HepG2 (cell line): ENCODE measurements around the gene SDC3. TPM values are rescaled to one million over a fixed set of nuclear protein-coding genes. Genes with fewer than 3 reads are reported as not detected.
A peak's percentile ranks its signal among the peaks of the same experiment; 100 is the strongest.

Experiments used
- ATAC-seq: fragments of 200-7000 bp; cut with Tn5 transposase; 3 replicates; pipeline ENCODE4 v1.9.1; 2020; ENCODE audit warnings: mild to moderate bottlenecking, moderate library complexity
- BruUV-seq: library from RNA; stranded (reverse); fragments of 400-500 nt; replicated peaks from 2 replicates; lab custom pipeline; 2021; lab: Mats Ljungman, UMichigan
- CTCF ChIA-PET: fragments of 300-600 bp; formaldehyde crosslinking; extraction: SDS; loops from one replicate; lab custom pipeline; 2021; ENCODE audit warnings: low total read pairs, inconsistent platforms, low intra/inter-chr PET ratio; lab: Yijun Ruan, JAX
- POLR2A ChIA-PET: fragments of 350-600 bp; sonication (Branson Sonifier 250); formaldehyde crosslinking; loops from one replicate; lab custom pipeline; 2020; ENCODE audit warnings: antibody characterized with exemption, inconsistent platforms; lab: Yijun Ruan, JAX
- DNase-seq: peaks from one replicate; pipeline ENCODE4 v3.0.0-alpha.2; 2015; ENCODE audit warnings: low spot score
- FAIRE-seq: peaks from 3 replicates; lab custom pipeline; 2011; peaks lifted over from hg19 to GRCh38; lab: Jason Lieb, UNC
- H2AFZ ChIP-seq: one replicate; pipeline ENCODE4 v1.6.1; 2011; ENCODE audit warnings: low read length, inconsistent platforms
- H3K27ac ChIP-seq: fragments of 300-600 bp; 3 replicates; pipeline ENCODE4 v1.8.0; 2011; ENCODE audit warnings: mixed run types, mild to moderate bottlenecking, mixed read lengths, low read length, inconsistent platforms; ENCODE audit not compliant: insufficient read depth; ENCODE audit errors: extremely low read length
- H3K27me3 ChIP-seq, 2 experiments: fragments of 200-600 bp in 1 of 2; 2 replicates in 1 of 2; 3 replicates in 1 of 2; pipeline versions ENCODE4 v1.6.0 to v1.8.0; 2011; ENCODE audit warnings: low read length in 2 of 2, mild to moderate bottlenecking in 2 of 2, moderate library complexity in 2 of 2, inconsistent platforms in 1 of 2; ENCODE audit not compliant: insufficient read depth in 2 of 2, control insufficient read depth in 1 of 2
- H3K36me3 ChIP-seq, 2 experiments: fragments of 200-600 bp in 1 of 2; replicated peaks in 1 of 2; 2 replicates in 1 of 2; 3 replicates in 1 of 2; pipeline versions ENCODE4 v1.5.1 to v1.8.0; 2011; ENCODE audit warnings: low read length in 2 of 2, inconsistent platforms in 1 of 2; ENCODE audit not compliant: insufficient read depth in 2 of 2, control insufficient read depth in 1 of 2
- H3K4me1 ChIP-seq: 2 replicates; pipeline ENCODE4 v1.5.1; 2012; ENCODE audit warnings: low read length, inconsistent platforms; ENCODE audit not compliant: insufficient read depth
- H3K4me2 ChIP-seq: 2 replicates; pipeline ENCODE4 v1.6.0; 2011; ENCODE audit warnings: low read depth, low read length, inconsistent platforms
- H3K4me3 ChIP-seq, 3 experiments: fragments of 200-600 bp in 1 of 3; sonication (generic), shearing (Covaris generic) in 1 of 3; replicated peaks in 1 of 3; 2 replicates each; pipeline ENCODE4 v1.5.1; 2011 to 2016; ENCODE audit warnings: low read length in 3 of 3, inconsistent platforms in 2 of 3, low read depth in 2 of 3, mild to moderate bottlenecking in 2 of 3, control low read depth in 1 of 3, mixed read lengths in 1 of 3; ENCODE audit not compliant: insufficient read depth in 1 of 3
- H3K79me2 ChIP-seq: one replicate; pipeline ENCODE4 v1.6.1; 2011; ENCODE audit warnings: low read length, inconsistent platforms; ENCODE audit not compliant: insufficient read depth
- H3K9ac ChIP-seq: 2 replicates; pipeline ENCODE4 v1.6.0; 2011; ENCODE audit warnings: mild to moderate bottlenecking, low read depth, low read length, inconsistent platforms; ENCODE audit not compliant: insufficient read depth
- H3K9me3 ChIP-seq: 2 replicates; pipeline ENCODE4 v1.5.1; 2012; ENCODE audit warnings: mild to moderate bottlenecking, low read length
- H4K20me1 ChIP-seq: 2 replicates; pipeline ENCODE4 v1.6.0; 2011; ENCODE audit warnings: inconsistent platforms, mild to moderate bottlenecking, low read length, moderate library complexity; ENCODE audit not compliant: insufficient read depth
- CEBPB ChIP-seq: IDR thresholded peaks from 2 replicates; pipeline ENCODE4 v1.6.1; 2011; ENCODE audit warnings: low read depth, low read length, improper control_type of control experiment, borderline replicate concordance
- CEBPG ChIP-seq: IDR thresholded peaks from 2 replicates; pipeline ENCODE4 v1.6.1; 2016
- CHCHD3 ChIP-seq: sonication (generic); formaldehyde crosslinking; IDR thresholded peaks from 2 replicates; pipeline ENCODE4 v1.8.0; 2022; ENCODE audit warnings: mild to moderate bottlenecking, missing genetic modification reagents, moderate library complexity
- CTCF ChIP-seq: sonication (generic); formaldehyde crosslinking; IDR thresholded peaks from 2 replicates; pipeline ENCODE4 v1.5.0; 2020; ENCODE audit warnings: mild to moderate bottlenecking, missing genetic modification reagents, moderate library complexity
- GLMP ChIP-seq: sonication (generic); formaldehyde crosslinking; IDR thresholded peaks from 2 replicates; pipeline ENCODE4 v1.9.0; 2021; ENCODE audit warnings: missing genetic modification reagents, mild to moderate bottlenecking, borderline replicate concordance
- MATR3 ChIP-seq: sonication (generic); formaldehyde crosslinking; IDR thresholded peaks from 2 replicates; pipeline ENCODE4 v1.4.0; 2020; ENCODE audit warnings: missing genetic modification reagents
- PHF20 ChIP-seq: sonication (generic); formaldehyde crosslinking; IDR thresholded peaks from 2 replicates; pipeline ENCODE4 v1.5.0; 2020; ENCODE audit warnings: mild to moderate bottlenecking, missing genetic modification reagents
- SP2 ChIP-seq: sonication (generic); formaldehyde crosslinking; IDR thresholded peaks from 2 replicates; pipeline ENCODE4 v1.5.1; 2020; ENCODE audit warnings: mild to moderate bottlenecking, missing genetic modification reagents
- ZNF263 ChIP-seq: sonication (generic); formaldehyde crosslinking; IDR thresholded peaks from 2 replicates; pipeline ENCODE4 v1.4.0; 2020; ENCODE audit warnings: missing genetic modification reagents
- ZNF629 ChIP-seq: sonication (generic); formaldehyde crosslinking; conservative IDR thresholded peaks from 2 replicates; pipeline ENCODE4 v1.5.0; 2020; ENCODE audit warnings: missing genetic modification reagents
- ZNF879 ChIP-seq: sonication (generic); formaldehyde crosslinking; IDR thresholded peaks from 2 replicates; pipeline ENCODE4 v1.8.1; 2023; ENCODE audit warnings: missing genetic modification reagents
- WGBS: methylation state at CpG from one replicate; pipeline ENCODE4 v1.1.6; 2017; ENCODE audit warnings: low lambda C conversion rate; 5-methylcytosine and 5-hydroxymethylcytosine counted together
- in situ Hi-C: cut with HindIII; loops from 2 replicates; pipeline ENCODE4 v1.10.0; 2017; ENCODE audit warnings: low pct_unique_long_range_greater_than_20kb; ENCODE audit not compliant: extremely low pct_ligation_motif_present
- intact Hi-C: fragments of 100-400 bp; cut with micrococcal nuclease; formaldehyde crosslinking; loops from one replicate; pipeline ENCODE4 v1.10.0; 2022; ENCODE audit not compliant: unreplicated experiment
- polyA plus RNA-seq, 8 experiments: library from polyadenylated mRNA; depleted of rRNA in 3 of 8; stranded (reverse) in 7 of 8; unstranded in 1 of 8; fragments of >200 nt; fragmentation: Illumina TruSeq in 4 of 8; extraction: Trizol in 4 of 8; gene quantifications; 2 replicates each; pipeline versions ENCODE4 v1.2.1 to v1.2.3, GENCODE V29; 2011 to 2016; ENCODE audit warnings: low read depth in 4 of 8, missing spikeins in 1 of 8, mixed read lengths in 1 of 8; ENCODE audit not compliant: insufficient read depth in 1 of 8
- total RNA-seq, 5 experiments: library from RNA; depleted of rRNA; stranded (reverse); fragments of >200 nt; fragmentation: Illumina TruSeq; extraction: Trizol; gene quantifications; 2 replicates each; pipeline ENCODE4 v1.2.3, GENCODE V29; 2016; ENCODE audit warnings: low read depth in 1 of 5

Gene SDC3
- total and polyA plus RNA-seq, 2 of the 13 experiments (the other 11 are each of a cell fraction or from before 2014, with no cell fraction given) = 0.49 to 0.84 TPM

- Histone ChIP-seq H4K20me1 (no peaks in the 10 kb centered on the region), H3K79me2 (no peaks in the 10 kb centered on the region), H3K4me3 (no peak overlapping the region), H3K27me3 (peaks cover 2 to 9% of the 10 kb centered on the region in 2 experiments; a peak in 2 of 5 replicates), H3K36me3 (no peaks in the 10 kb centered on the region), H2AFZ (no peak overlapping the region), H3K27ac (no peak overlapping the region), H3K9me3 (no peaks in the 10 kb centered on the region), H3K4me1 (peaks cover 15% of the 10 kb centered on the region), H3K4me2 (no peak overlapping the region), H3K9ac (no peak overlapping the region)
- in situ Hi-C loops (no loop called here), intact Hi-C loops (no loop called here)
- ChIA-PET CTCF (no interaction called here), POLR2A (no interaction called here)
- FAIRE-seq (no peak), DNase-seq (no peak), ATAC-seq (no peak)
- TF ChIP-seq GLMP (CRISPR knock-in tag) (no peak), SP2 (CRISPR knock-in tag) (no peak), ZNF879 (CRISPR knock-in tag) (no peak), ZNF629 (CRISPR knock-in tag) (0 out of 2 replicates have a peak, but pooled peaks have one; percentile 18), CHCHD3 (CRISPR knock-in tag) (no peak)
- 27% methylated on average over 4 of the region's 4 CpGs for WGBS
- BruUV-seq = no TSS peak
Observed at GRCh38 chr1:30855686-30856259, 52.8 kb downstream of the SDC3 start.

- peak; percentile 8 for FAIRE-seq
- no peak overlapping the region for H2AFZ ChIP-seq
- H3K4me1 ChIP-seq = peaks cover 15% of the 10 kb centered on the region
- in situ Hi-C loops = no loop called here
- peak overlapping the region; percentile 55 for H3K4me2 ChIP-seq
- WGBS = 2% methylated on average over 3 of the region's 4 CpGs
- POLR2A ChIA-PET = no interaction called here
- no peaks in the 10 kb centered on the region for H3K9me3 ChIP-seq
- H3K9ac ChIP-seq = no peak overlapping the region
- CTCF ChIA-PET = no interaction called here
- H3K79me2 ChIP-seq = no peaks in the 10 kb centered on the region
- 0 out of 6 replicates have a peak overlapping the region, but pooled peaks of 1 of the 3 experiments have one; percentile 12 for H3K4me3 ChIP-seq
- BruUV-seq = no TSS peak
- intact Hi-C loops = no loop called here
- peaks cover 2 to 4% of the 10 kb centered on the region in 2 experiments; a peak in 2 of 5 replicates for H3K27me3 ChIP-seq
- no peaks in the 10 kb centered on the region for H4K20me1 ChIP-seq
- DNase-seq = peak; percentile 55
- no peak overlapping the region for H3K27ac ChIP-seq
- peak; percentile 83 for ATAC-seq
- no peaks in the 10 kb centered on the region for H3K36me3 ChIP-seq
- TF ChIP-seq PHF20 = no peak
- peak; percentile 88 for TF ChIP-seq ZNF263
- 0 out of 2 replicates have a peak, but pooled peaks have one; percentile 15 for TF ChIP-seq CTCF (CRISPR knock-in tag)
- TF ChIP-seq CEBPG = 0 out of 2 replicates have a peak, but pooled peaks have one; percentile 18
- peak; percentile 82 for TF ChIP-seq CEBPB
- TF ChIP-seq MATR3 (CRISPR knock-in tag) = no peak
Observed at GRCh38 chr1:30853350-30853749, 55.2 kb downstream of the SDC3 start.
